ENCODE measurements around the gene SLC35E3.

Gene SLC35E3

GRCh38 chr12:68824131-68824530 is 78.2 kb downstream of the SLC35E3 start:
- no peak overlapping the region for H3K4me3 ChIP-seq (ENCODE audit: low read depth in 1 of 2, low read length in 1 of 2)
- no peaks in the 10 kb centered on the region for H3K9me3 ChIP-seq
- peaks cover 92% of the 10 kb centered on the region for H3K36me3 ChIP-seq
- H3K27me3 ChIP-seq: no peaks in the 10 kb centered on the region
- H3K27ac ChIP-seq: no peak overlapping the region
- TF ChIP-seq, protein P1, sequence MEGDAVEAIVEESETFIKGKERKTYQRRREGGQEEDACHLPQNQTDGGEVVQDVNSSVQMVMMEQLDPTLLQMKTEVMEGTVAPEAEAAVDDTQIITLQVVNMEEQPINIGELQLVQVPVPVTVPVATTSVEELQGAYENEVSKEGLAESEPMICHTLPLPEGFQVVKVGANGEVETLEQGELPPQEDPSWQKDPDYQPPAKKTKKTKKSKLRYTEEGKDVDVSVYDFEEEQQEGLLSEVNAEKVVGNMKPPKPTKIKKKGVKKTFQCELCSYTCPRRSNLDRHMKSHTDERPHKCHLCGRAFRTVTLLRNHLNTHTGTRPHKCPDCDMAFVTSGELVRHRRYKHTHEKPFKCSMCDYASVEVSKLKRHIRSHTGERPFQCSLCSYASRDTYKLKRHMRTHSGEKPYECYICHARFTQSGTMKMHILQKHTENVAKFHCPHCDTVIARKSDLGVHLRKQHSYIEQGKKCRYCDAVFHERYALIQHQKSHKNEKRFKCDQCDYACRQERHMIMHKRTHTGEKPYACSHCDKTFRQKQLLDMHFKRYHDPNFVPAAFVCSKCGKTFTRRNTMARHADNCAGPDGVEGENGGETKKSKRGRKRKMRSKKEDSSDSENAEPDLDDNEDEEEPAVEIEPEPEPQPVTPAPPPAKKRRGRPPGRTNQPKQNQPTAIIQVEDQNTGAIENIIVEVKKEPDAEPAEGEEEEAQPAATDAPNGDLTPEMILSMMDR (IDR thresholded peaks at IDR 0.05): no peak
- no peaks in the 10 kb centered on the region for H3K4me1 ChIP-seq (ENCODE audit: control insufficient read depth in 1 of 2, insufficient read depth in 1 of 2, low read depth in 1 of 2, low read length in 1 of 2)

- Histone ChIP-seq H3K36me3 (peaks cover 93% of the 10 kb centered on the region), H3K4me1 (ENCODE audit: control insufficient read depth in 1 of 2, insufficient read depth in 1 of 2, low read depth in 1 of 2, low read length in 1 of 2) (no peaks in the 10 kb centered on the region), H3K4me3 (ENCODE audit: low read depth in 1 of 2, low read length in 1 of 2) (no peak overlapping the region), H3K9me3 (no peaks in the 10 kb centered on the region), H3K27me3 (no peaks in the 10 kb centered on the region), H3K27ac (no peak overlapping the region)
- TF ChIP-seq, protein P1 (IDR thresholded peaks at IDR 0.05): no peak
These were observed 78.7 kb downstream of the SLC35E3 start for GRCh38 chr12:68824597-68825250.

GRCh38 chr12:68825569-68826217 is 79.7 kb downstream of the SLC35E3 start:
- Histone ChIP-seq H3K4me1 (ENCODE audit: control insufficient read depth in 1 of 2, insufficient read depth in 1 of 2, low read depth in 1 of 2, low read length in 1 of 2) (no peaks in the 10 kb centered on the region), H3K27me3 (no peaks in the 10 kb centered on the region), H3K27ac (no peak overlapping the region), H3K9me3 (no peaks in the 10 kb centered on the region), H3K36me3 (peaks cover 93% of the 10 kb centered on the region), H3K4me3 (ENCODE audit: low read depth in 1 of 2, low read length in 1 of 2) (no peak overlapping the region)
- TF ChIP-seq, protein P1 (IDR thresholded peaks at IDR 0.05): no peak

GRCh38 chr12:68827895-68828671 is 82.1 kb downstream of the SLC35E3 start:
- H3K36me3 ChIP-seq: peaks cover 96% of the 10 kb centered on the region
- TF ChIP-seq, protein P1 (IDR thresholded peaks at IDR 0.05): no peak
- no peaks in the 10 kb centered on the region for H3K4me1 ChIP-seq (ENCODE audit: control insufficient read depth in 1 of 2, insufficient read depth in 1 of 2, low read depth in 1 of 2, low read length in 1 of 2)
- no peaks in the 10 kb centered on the region for H3K9me3 ChIP-seq
- H3K27me3 ChIP-seq: no peaks in the 10 kb centered on the region
- H3K27ac ChIP-seq: peak overlapping the region; percentile 29
- no peak overlapping the region for H3K4me3 ChIP-seq (ENCODE audit: low read depth in 1 of 2, low read length in 1 of 2)

DNA sequence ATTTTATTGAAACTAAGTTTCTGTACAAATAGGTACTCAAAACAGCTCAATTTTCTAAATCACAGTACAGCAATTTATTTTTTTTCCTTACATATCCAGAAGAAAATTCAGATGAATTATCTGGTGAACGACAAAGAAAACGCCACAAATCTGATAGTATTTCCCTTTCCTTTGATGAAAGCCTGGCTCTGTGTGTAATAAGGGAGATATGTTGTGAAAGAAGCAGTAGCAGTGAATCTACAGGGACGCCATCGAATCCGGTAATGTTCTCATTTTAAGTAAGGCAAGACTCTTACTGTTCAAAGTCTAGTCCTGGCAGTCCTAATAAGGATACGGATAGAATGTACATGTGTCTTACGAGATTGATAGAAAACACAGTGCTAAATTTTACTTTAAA is 82.7 kb downstream of the SLC35E3 start:
- TF ChIP-seq, protein P1 (IDR thresholded peaks at IDR 0.05): no peak
- H3K4me1 ChIP-seq (ENCODE audit: control insufficient read depth in 1 of 2, insufficient read depth in 1 of 2, low read depth in 1 of 2, low read length in 1 of 2): no peaks in the 10 kb centered on the region
- H3K4me3 ChIP-seq (ENCODE audit: low read depth in 1 of 2, low read length in 1 of 2): no peak overlapping the region
- H3K36me3 ChIP-seq: peaks cover 95% of the 10 kb centered on the region
- H3K27ac ChIP-seq: peak overlapping the region; percentile 29
- no peaks in the 10 kb centered on the region for H3K27me3 ChIP-seq
- no peaks in the 10 kb centered on the region for H3K9me3 ChIP-seq

Measured in neutrophil (primary cell).